WTC11 (cell line): ENCODE measurements around the gene P2RX1. TPM values are rescaled to one million over a fixed set of nuclear protein-coding genes. Genes with fewer than 3 reads are reported as not detected.

Source experiments
- ATAC-seq: fragments of 200-7000 bp; cut with Tn5 transposase; 2 replicates; pipeline ENCODE4 v1.10.0; 2021; ENCODE audit warnings: mild to moderate bottlenecking, moderate library complexity
- CTCF ChIA-PET: fragments of 300-600 bp; sonication (Branson Sonifier 250); formaldehyde crosslinking; loops from one replicate; lab custom pipeline; 2021; ENCODE audit warnings: antibody characterized with exemption; lab: Charles Lee
- POLR2A ChIA-PET: fragments of 350-600 bp; sonication (Branson Sonifier 250); formaldehyde crosslinking; loops from one replicate; lab custom pipeline; 2021; ENCODE audit warnings: antibody characterized with exemption; lab: Charles Lee
- DNase-seq: peaks from one replicate; pipeline ENCODE4 v3.0.0; 2021; ENCODE audit warnings: low spot score
- H3K27ac Mint-ChIP-seq: 2 replicates; pipeline ENCODE4 v1.8.0; 2021; ENCODE audit warnings: mixed read lengths
- H3K27me3 Mint-ChIP-seq: 2 replicates; pipeline ENCODE4 v1.8.0; 2021; ENCODE audit warnings: low read depth, mild to moderate bottlenecking, moderate library complexity, mixed read lengths
- H3K36me3 Mint-ChIP-seq: 2 replicates; pipeline ENCODE4 v1.8.0; 2021; ENCODE audit warnings: mixed read lengths
- H3K4me1 Mint-ChIP-seq: 2 replicates; pipeline ENCODE4 v1.8.0; 2022; ENCODE audit warnings: mixed read lengths
- H3K4me3 Mint-ChIP-seq: 2 replicates; pipeline ENCODE4 v1.8.0; 2021; ENCODE audit warnings: mild to moderate bottlenecking, moderate library complexity, mixed read lengths
- H3K9me3 Mint-ChIP-seq: 2 replicates; pipeline ENCODE4 v1.8.0; 2021; ENCODE audit warnings: mixed read lengths
- ATF2 ChIP-seq: sonication (generic); formaldehyde crosslinking; IDR thresholded peaks from 2 replicates; pipeline ENCODE4 v1.8.1; 2022; ENCODE audit warnings: low read depth, missing genetic modification reagents, borderline replicate concordance
- ATF3 ChIP-seq: sonication (generic); formaldehyde crosslinking; conservative IDR thresholded peaks from 2 replicates; pipeline ENCODE4 v1.8.1; 2022; ENCODE audit warnings: mild to moderate bottlenecking, missing genetic modification reagents
- CDX4 ChIP-seq: fragments of 250-450 bp; sonication (Bioruptor Pico); IDR thresholded peaks from 2 replicates; pipeline ENCODE4 v1.9.0; 2021; ENCODE audit warnings: moderate library complexity, mild to moderate bottlenecking, inconsistent platforms, borderline replicate concordance
- E2F1 ChIP-seq: sonication (generic); formaldehyde crosslinking; IDR thresholded peaks from 2 replicates; pipeline ENCODE4 v1.8.0; 2022; ENCODE audit warnings: mild to moderate bottlenecking, missing genetic modification reagents
- ELF4 ChIP-seq: sonication (generic); formaldehyde crosslinking; IDR thresholded peaks from 2 replicates; pipeline ENCODE4 v1.8.1; 2022; ENCODE audit warnings: low read depth, mild to moderate bottlenecking, moderate library complexity, missing genetic modification reagents
- FOXK1 ChIP-seq: sonication (generic); formaldehyde crosslinking; IDR thresholded peaks from 2 replicates; pipeline ENCODE4 v1.8.0; 2022; ENCODE audit warnings: mild to moderate bottlenecking, moderate library complexity, missing genetic modification reagents
- HMGA2 ChIP-seq: fragments of 250-450 bp; sonication (Bioruptor Pico); IDR thresholded peaks from 2 replicates; pipeline ENCODE4 v1.4.0; 2021; ENCODE audit warnings: mild to moderate bottlenecking, moderate library complexity
- JAZF1 ChIP-seq: fragments of 250-450 bp; sonication (Bioruptor Pico); IDR thresholded peaks from 2 replicates; pipeline ENCODE4 v1.9.0; 2021; ENCODE audit warnings: moderate library complexity, mild to moderate bottlenecking, inconsistent platforms
- JUN ChIP-seq: sonication (generic); formaldehyde crosslinking; IDR thresholded peaks from 2 replicates; pipeline ENCODE4 v1.8.0; 2023; ENCODE audit warnings: mild to moderate bottlenecking, missing genetic modification reagents
- KAT7 ChIP-seq: sonication (generic); formaldehyde crosslinking; IDR thresholded peaks from 2 replicates; pipeline ENCODE4 v1.8.1; 2023; ENCODE audit warnings: missing genetic modification reagents, mild to moderate bottlenecking, borderline replicate concordance
- MXD4 ChIP-seq: fragments of 250-450 bp; sonication (Bioruptor Pico); IDR thresholded peaks from 2 replicates; pipeline ENCODE4 v1.8.0; 2021; ENCODE audit warnings: mild to moderate bottlenecking, moderate library complexity, borderline replicate concordance
- NR2C2 ChIP-seq: sonication (generic); formaldehyde crosslinking; IDR thresholded peaks from 2 replicates; pipeline ENCODE4 v1.8.0; 2022; ENCODE audit warnings: mild to moderate bottlenecking, missing genetic modification reagents
- OVOL2 ChIP-seq: fragments of 250-450 bp; sonication (Bioruptor Pico); IDR thresholded peaks from 2 replicates; pipeline ENCODE4 v1.9.0; 2021; ENCODE audit warnings: mild to moderate bottlenecking, borderline replicate concordance
- PRDM15 ChIP-seq: sonication (generic); formaldehyde crosslinking; IDR thresholded peaks from 2 replicates; pipeline ENCODE4 v1.8.0; 2022; ENCODE audit warnings: missing genetic modification reagents
- PRRX2 ChIP-seq: fragments of 250-450 bp; sonication (Bioruptor Pico); IDR thresholded peaks from 2 replicates; pipeline ENCODE4 v1.8.0; 2021; ENCODE audit warnings: mild to moderate bottlenecking
- TCF7 ChIP-seq: sonication (generic); formaldehyde crosslinking; IDR thresholded peaks from 2 replicates; pipeline ENCODE4 v1.8.0; 2022; ENCODE audit warnings: mild to moderate bottlenecking, low read depth, missing genetic modification reagents, moderate library complexity
- TP53 ChIP-seq: sonication (generic); formaldehyde crosslinking; IDR thresholded peaks from 2 replicates; pipeline ENCODE4 v1.8.1; 2023; ENCODE audit warnings: mild to moderate bottlenecking, missing genetic modification reagents
- ZNF671 ChIP-seq: fragments of 250-450 bp; sonication (Bioruptor Pico); IDR thresholded peaks from 2 replicates; pipeline ENCODE4 v1.8.0; 2021; ENCODE audit warnings: mild to moderate bottlenecking
- total RNA-seq: library from RNA; stranded (reverse); gene quantifications from 3 replicates; pipeline ENCODE4 v1.2.3, GENCODE V29; 2021
- TF ChIP-seq, protein P1 (sequence below): fragments of 200-600 bp; IDR thresholded peaks from 2 replicates; pipeline ENCODE4 v1.8.0; 2022; ENCODE audit warnings: antibody characterized with exemption
- TF ChIP-seq, protein P2 (sequence below): sonication (generic); formaldehyde crosslinking; IDR thresholded peaks from 2 replicates; pipeline ENCODE4 v1.8.1; 2023; ENCODE audit warnings: mild to moderate bottlenecking, missing genetic modification reagents

Gene P2RX1
- total RNA-seq, 1 experiment from 2014 or later = 0.07 TPM

- TF ChIP-seq ATF2 (CRISPR knock-in tag) (no peak), CDX4 (CRISPR knock-in tag) (no peak), E2F1 (CRISPR knock-in tag) (no peak), NR2C2 (CRISPR knock-in tag) (no peak), ZNF671 (CRISPR knock-in tag) (no peak), ATF3 (CRISPR knock-in tag) (no peak), TP53 (CRISPR knock-in tag) (no peak), JUN (CRISPR knock-in tag) (no peak), KAT7 (no peak), MXD4 (CRISPR knock-in tag) (no peak), TCF7 (CRISPR knock-in tag) (no peak), PRRX2 (no peak), PRDM15 (no peak)
- TF ChIP-seq, protein P1, sequence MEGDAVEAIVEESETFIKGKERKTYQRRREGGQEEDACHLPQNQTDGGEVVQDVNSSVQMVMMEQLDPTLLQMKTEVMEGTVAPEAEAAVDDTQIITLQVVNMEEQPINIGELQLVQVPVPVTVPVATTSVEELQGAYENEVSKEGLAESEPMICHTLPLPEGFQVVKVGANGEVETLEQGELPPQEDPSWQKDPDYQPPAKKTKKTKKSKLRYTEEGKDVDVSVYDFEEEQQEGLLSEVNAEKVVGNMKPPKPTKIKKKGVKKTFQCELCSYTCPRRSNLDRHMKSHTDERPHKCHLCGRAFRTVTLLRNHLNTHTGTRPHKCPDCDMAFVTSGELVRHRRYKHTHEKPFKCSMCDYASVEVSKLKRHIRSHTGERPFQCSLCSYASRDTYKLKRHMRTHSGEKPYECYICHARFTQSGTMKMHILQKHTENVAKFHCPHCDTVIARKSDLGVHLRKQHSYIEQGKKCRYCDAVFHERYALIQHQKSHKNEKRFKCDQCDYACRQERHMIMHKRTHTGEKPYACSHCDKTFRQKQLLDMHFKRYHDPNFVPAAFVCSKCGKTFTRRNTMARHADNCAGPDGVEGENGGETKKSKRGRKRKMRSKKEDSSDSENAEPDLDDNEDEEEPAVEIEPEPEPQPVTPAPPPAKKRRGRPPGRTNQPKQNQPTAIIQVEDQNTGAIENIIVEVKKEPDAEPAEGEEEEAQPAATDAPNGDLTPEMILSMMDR = no peak
- TF ChIP-seq, all 79 proteins: peak for 0
Observed at GRCh38 chr17:3959921-3960601, 43.8 kb upstream of the P2RX1 start (continued).

- no peak overlapping the region for H3K4me3 Mint-ChIP-seq
- TF ChIP-seq OVOL2 (CRISPR knock-in tag) (no peak), E2F1 (CRISPR knock-in tag) (no peak), ELF4 (no peak), JAZF1 (no peak), HMGA2 (CRISPR knock-in tag) (no peak), FOXK1 (no peak), JUN (CRISPR knock-in tag) (no peak)
- TF ChIP-seq, protein P2, sequence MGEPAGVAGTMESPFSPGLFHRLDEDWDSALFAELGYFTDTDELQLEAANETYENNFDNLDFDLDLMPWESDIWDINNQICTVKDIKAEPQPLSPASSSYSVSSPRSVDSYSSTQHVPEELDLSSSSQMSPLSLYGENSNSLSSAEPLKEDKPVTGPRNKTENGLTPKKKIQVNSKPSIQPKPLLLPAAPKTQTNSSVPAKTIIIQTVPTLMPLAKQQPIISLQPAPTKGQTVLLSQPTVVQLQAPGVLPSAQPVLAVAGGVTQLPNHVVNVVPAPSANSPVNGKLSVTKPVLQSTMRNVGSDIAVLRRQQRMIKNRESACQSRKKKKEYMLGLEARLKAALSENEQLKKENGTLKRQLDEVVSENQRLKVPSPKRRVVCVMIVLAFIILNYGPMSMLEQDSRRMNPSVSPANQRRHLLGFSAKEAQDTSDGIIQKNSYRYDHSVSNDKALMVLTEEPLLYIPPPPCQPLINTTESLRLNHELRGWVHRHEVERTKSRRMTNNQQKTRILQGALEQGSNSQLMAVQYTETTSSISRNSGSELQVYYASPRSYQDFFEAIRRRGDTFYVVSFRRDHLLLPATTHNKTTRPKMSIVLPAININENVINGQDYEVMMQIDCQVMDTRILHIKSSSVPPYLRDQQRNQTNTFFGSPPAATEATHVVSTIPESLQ = no peak
- TF ChIP-seq, protein P1 = no peak
Observed at GRCh38 chr17:3959295-3959899, 43.1 kb upstream of the P2RX1 start.

More at GRCh38 chr17:3959295-3959899, 43.1 kb upstream of the P2RX1 start:
- Mint-ChIP-seq H3K27me3 (peaks cover 12% of the 10 kb centered on the region), H3K9me3 (no peaks in the 10 kb centered on the region), H3K27ac (peak overlapping the region; percentile 78), H3K36me3 (no peaks in the 10 kb centered on the region), H3K4me1 (peaks cover 72% of the 10 kb centered on the region)
- ChIA-PET POLR2A (no interaction called here), CTCF (interaction anchor here (0.6 to 1.7 kb wide), 5 partner anchors 25 to 116 kb away, joined by 3 to 6 read pairs (median 5); no protein-coding TSS in a partner anchor)
- no peak for ATAC-seq
- DNase-seq = no peak
